Neural progenitor cell (in vitro differentiated cells): ENCODE results near the gene PCNX1. TPM values are rescaled to one million over a fixed set of nuclear protein-coding genes. Genes with fewer than 3 reads are reported as not detected.

Experiments
- DNase-seq: peaks from one replicate; pipeline ENCODE4 v3.0.0-alpha.2; 2016; ENCODE audit warnings: low spot score
- H2AFZ ChIP-seq: fragments of 200-600 bp; sonication (generic); replicated peaks from 2 replicates; pipeline ENCODE4 v1.6.1; 2016; ENCODE audit warnings: antibody characterized with exemption
- H3F3A ChIP-seq: fragments of 200-600 bp; sonication (generic); 2 replicates; pipeline ENCODE4 v1.6.1; 2016; ENCODE audit warnings: antibody characterized with exemption, low read depth
- H3K27ac ChIP-seq: fragments of 200-600 bp; sonication (generic); 2 replicates; pipeline ENCODE4 v1.5.1; 2016; ENCODE audit warnings: mild to moderate bottlenecking
- H3K27me3 ChIP-seq: fragments of 200-600 bp; sonication (generic); 2 replicates; pipeline ENCODE4 v1.6.1; 2016; ENCODE audit warnings: mild to moderate bottlenecking, moderate library complexity
- H3K36me3 ChIP-seq: fragments of 200-600 bp; sonication (generic); 2 replicates; pipeline ENCODE4 v1.5.1; 2016
- H3K4me1 ChIP-seq: fragments of 200-600 bp; sonication (generic); 2 replicates; pipeline ENCODE4 v1.6.1; 2016; ENCODE audit warnings: mixed run types
- H3K4me2 ChIP-seq: fragments of 200-600 bp; sonication (generic); 2 replicates; pipeline ENCODE4 v1.6.1; 2016
- H3K4me3 ChIP-seq: fragments of 200-600 bp; sonication (generic); 2 replicates; pipeline ENCODE4 v1.5.1; 2016
- H3K79me2 ChIP-seq: fragments of 200-600 bp; sonication (generic); 2 replicates; pipeline ENCODE4 v1.6.1; 2016; ENCODE audit warnings: low read depth
- H3K9ac ChIP-seq: fragments of 200-600 bp; sonication (generic); 2 replicates; pipeline ENCODE4 v1.6.1; 2016
- H3K9me3 ChIP-seq: fragments of 200-600 bp; sonication (generic); 2 replicates; pipeline ENCODE4 v1.5.1; 2016; ENCODE audit warnings: low read depth
- H4K20me1 ChIP-seq: fragments of 200-600 bp; sonication (generic); 2 replicates; pipeline ENCODE4 v1.6.1; 2016; ENCODE audit warnings: low read depth
- H3K27ac Mint-ChIP-seq: 3 replicates; pipeline ENCODE4 v1.8.0; 2021; ENCODE audit warnings: mixed read lengths
- H3K27me3 Mint-ChIP-seq: 2 replicates; pipeline ENCODE4 v1.8.0; 2022; ENCODE audit warnings: low read depth, mild to moderate bottlenecking, inconsistent platforms, moderate library complexity, mixed read lengths; ENCODE audit not compliant: insufficient read depth
- H3K36me3 Mint-ChIP-seq: 3 replicates; pipeline ENCODE4 v1.8.0; 2021; ENCODE audit warnings: mixed read lengths
- H3K4me1 Mint-ChIP-seq: 3 replicates; pipeline ENCODE4 v1.8.0; 2021; ENCODE audit warnings: mixed read lengths
- H3K4me3 Mint-ChIP-seq: 3 replicates; pipeline ENCODE4 v1.8.0; 2021; ENCODE audit warnings: mild to moderate bottlenecking, moderate library complexity, mixed read lengths
- H3K9me3 Mint-ChIP-seq: 3 replicates; pipeline ENCODE4 v1.8.0; 2020; ENCODE audit warnings: mixed read lengths
- CTCF ChIP-seq: fragments of 200-600 bp; sonication (generic); IDR thresholded peaks from 2 replicates; pipeline ENCODE4 v1.5.1; 2017; ENCODE audit warnings: antibody characterized with exemption, mild to moderate bottlenecking
- EZH2 ChIP-seq: fragments of 200-600 bp; sonication (generic); IDR thresholded peaks from 2 replicates; pipeline ENCODE4 v1.6.1; 2017; ENCODE audit warnings: antibody characterized with exemption, mild to moderate bottlenecking, moderate library complexity
- EZH2phosphoT487 ChIP-seq: fragments of 200-600 bp; sonication (generic); IDR thresholded peaks from 2 replicates; pipeline ENCODE4 v1.6.1; 2017; ENCODE audit warnings: antibody characterized with exemption
- total RNA-seq: library from RNA; depleted of rRNA; stranded (reverse); fragments of >200 nt; gene quantifications from 2 replicates; pipeline ENCODE4 v1.2.3, GENCODE V29; 2015; ENCODE audit warnings: low replicate concordance

PCNX1 gene
- total RNA-seq, 1 donor from 2014 or later: 48.6 TPM

GRCh38 chr14:71119075-71119474 lies 211.8 kb downstream of the PCNX1 start:
- peaks cover 20% of the 10 kb centered on the region for H3K36me3 Mint-ChIP-seq
- peaks cover 5% of the 10 kb centered on the region for H3F3A ChIP-seq
- no peaks in the 10 kb centered on the region for H4K20me1 ChIP-seq
- H2AFZ ChIP-seq: no peak overlapping the region
- no peak overlapping the region for H3K4me3 Mint-ChIP-seq
- no peak overlapping the region for H3K4me2 ChIP-seq
- no peak overlapping the region for H3K27ac Mint-ChIP-seq
- no peak overlapping the region for H3K4me3 ChIP-seq
- TF ChIP-seq EZH2 (no peak), CTCF (no peak), EZH2phosphoT487 (no peak)
- no peaks in the 10 kb centered on the region for H3K27me3 ChIP-seq
- DNase-seq: no peak
- H3K27me3 Mint-ChIP-seq: no peaks in the 10 kb centered on the region
- no peaks in the 10 kb centered on the region for H3K4me1 ChIP-seq
- H3K9me3 Mint-ChIP-seq: peaks cover 22% of the 10 kb centered on the region
- peaks cover 10% of the 10 kb centered on the region for H3K4me1 Mint-ChIP-seq
- no peaks in the 10 kb centered on the region for H3K9me3 ChIP-seq
- H3K27ac ChIP-seq: no peak overlapping the region
- H3K36me3 ChIP-seq: no peaks in the 10 kb centered on the region
- no peaks in the 10 kb centered on the region for H3K79me2 ChIP-seq
- no peak overlapping the region for H3K9ac ChIP-seq

GRCh38 chr14:71119832-71120231 lies 212.6 kb downstream of the PCNX1 start:
- peaks cover 5% of the 10 kb centered on the region for H3F3A ChIP-seq
- H3K79me2 ChIP-seq: no peaks in the 10 kb centered on the region
- no peak overlapping the region for H3K4me3 ChIP-seq
- DNase-seq: no peak
- Mint-ChIP-seq H3K27ac (no peak overlapping the region), H3K4me1 (peaks cover 10% of the 10 kb centered on the region), H3K4me3 (no peak overlapping the region), H3K36me3 (peaks cover 24% of the 10 kb centered on the region), H3K27me3 (no peaks in the 10 kb centered on the region), H3K9me3 (peaks cover 28% of the 10 kb centered on the region)
- H3K27me3 ChIP-seq: no peaks in the 10 kb centered on the region
- TF ChIP-seq CTCF (no peak), EZH2 (no peak), EZH2phosphoT487 (no peak)
- no peak overlapping the region for H3K27ac ChIP-seq
- no peak overlapping the region for H2AFZ ChIP-seq
- H3K9ac ChIP-seq: no peak overlapping the region
- H4K20me1 ChIP-seq: no peaks in the 10 kb centered on the region
- H3K4me1 ChIP-seq: no peaks in the 10 kb centered on the region
- H3K4me2 ChIP-seq: no peak overlapping the region
- H3K36me3 ChIP-seq: no peaks in the 10 kb centered on the region
- no peaks in the 10 kb centered on the region for H3K9me3 ChIP-seq

- Mint-ChIP-seq H3K36me3 (peaks cover 24% of the 10 kb centered on the region), H3K27ac (no peak overlapping the region), H3K4me1 (peaks cover 3% of the 10 kb centered on the region), H3K4me3 (no peak overlapping the region), H3K9me3 (peaks cover 36% of the 10 kb centered on the region), H3K27me3 (no peaks in the 10 kb centered on the region)
- H3K79me2 ChIP-seq: no peaks in the 10 kb centered on the region
- no peaks in the 10 kb centered on the region for H3K36me3 ChIP-seq
- H3K4me1 ChIP-seq: no peaks in the 10 kb centered on the region
- no peak overlapping the region for H3K27ac ChIP-seq
- TF ChIP-seq EZH2 (no peak), CTCF (no peak), EZH2phosphoT487 (no peak)
- no peak overlapping the region for H2AFZ ChIP-seq
- peaks cover 5% of the 10 kb centered on the region for H3F3A ChIP-seq
- no peaks in the 10 kb centered on the region for H3K27me3 ChIP-seq
- no peak overlapping the region for H3K9ac ChIP-seq
- H3K4me3 ChIP-seq: no peak overlapping the region
- H4K20me1 ChIP-seq: no peaks in the 10 kb centered on the region
- DNase-seq: no peak
- no peaks in the 10 kb centered on the region for H3K9me3 ChIP-seq
- H3K4me2 ChIP-seq: no peak overlapping the region
Observed at GRCh38 chr14:71121001-71121400, 213.7 kb downstream of the PCNX1 start.
